K562 (cell line): ENCODE results near the gene LCE1E. TPM values are rescaled to one million over a fixed set of nuclear protein-coding genes. Genes with fewer than 3 reads are reported as not detected.
A peak's percentile ranks its signal among the peaks of the same experiment; 100 is the strongest.

Experiments
- ATF3 ChIP-seq, 2 experiments: fragments of 450-650 bp in 1 of 2; sonication (generic) in 1 of 2; formaldehyde crosslinking in 1 of 2; IDR thresholded peaks in 1 of 2; conservative IDR thresholded peaks in 1 of 2; 2 replicates each; pipeline versions ENCODE4 v1.6.1 to v1.8.1; 2016 to 2023; ENCODE audit warnings: mild to moderate bottlenecking in 2 of 2, moderate library complexity in 2 of 2, inconsistent platforms in 1 of 2, missing genetic modification reagents in 1 of 2
- CBX8 ChIP-seq: fragments of 200-600 bp; sonication (generic); IDR thresholded peaks from 2 replicates; pipeline ENCODE4 v1.6.1; 2012; ENCODE audit warnings: borderline replicate concordance, mixed run types, low read depth, mild to moderate bottlenecking, moderate library complexity, mixed read lengths, low read length, control low read depth, inconsistent platforms; ENCODE audit not compliant: poor library complexity, severe bottlenecking; ENCODE audit errors: extremely low read depth
- CEBPG ChIP-seq, 3 experiments: fragments of 200-800 bp in 1 of 3; sonication (Bioruptor generic) in 1 of 3; sonication (generic) in 1 of 3; formaldehyde crosslinking in 1 of 3; IDR thresholded peaks in 2 of 3; conservative IDR thresholded peaks in 1 of 3; 2 replicates each; pipeline versions ENCODE4 v1.6.1 to v1.8.0; 2016 to 2022; ENCODE audit warnings: missing compliant biosample characterization in 2 of 3, missing genetic modification characterization in 2 of 3, mild to moderate bottlenecking in 1 of 3, missing genetic modification reagents in 1 of 3
- CTCF ChIP-seq, 3 experiments: IDR thresholded peaks in 2 of 3; conservative IDR thresholded peaks in 1 of 3; 2 replicates each; pipeline ENCODE4 v1.5.1; 2011 to 2012; ENCODE audit warnings: low read length in 3 of 3, mild to moderate bottlenecking in 3 of 3, control low read depth in 2 of 3, improper control_type of control experiment in 1 of 3, inconsistent platforms in 1 of 3, low read depth in 1 of 3, mixed read lengths in 1 of 3, moderate library complexity in 1 of 3; ENCODE audit not compliant: insufficient read depth in 2 of 3
- GTF2F1 ChIP-seq: IDR thresholded peaks from 2 replicates; pipeline ENCODE4 v1.6.1; 2011; ENCODE audit warnings: low read depth, low read length, improper control_type of control experiment
- L3MBTL2 ChIP-seq: fragments of 450-650 bp; IDR thresholded peaks from 2 replicates; pipeline ENCODE4 v1.6.1; 2016; ENCODE audit warnings: mild to moderate bottlenecking, moderate library complexity
- MBD1 ChIP-seq: fragments of 250-450 bp; sonication (Bioruptor Pico); IDR thresholded peaks from 2 replicates; pipeline ENCODE4 v1.8.0; 2022; ENCODE audit warnings: inconsistent platforms
- NFIX ChIP-seq: fragments of 250-450 bp; sonication (Bioruptor Pico); IDR thresholded peaks from 2 replicates; pipeline ENCODE4 v1.4.0; 2020; ENCODE audit warnings: low read depth, mild to moderate bottlenecking, moderate library complexity
- NR4A1 ChIP-seq, 2 experiments: fragments of 250-450 bp in 1 of 2; fragments of 450-650 bp in 1 of 2; sonication (Bioruptor Pico) in 1 of 2; IDR thresholded peaks; 2 replicates each; pipeline versions ENCODE4 v1.4.0 to v1.6.1; 2016 to 2020; ENCODE audit warnings: mild to moderate bottlenecking in 2 of 2, missing compliant biosample characterization in 1 of 2, missing genetic modification characterization in 1 of 2, moderate library complexity in 1 of 2
- RAD51 ChIP-seq: fragments of 450-650 bp; IDR thresholded peaks from 2 replicates; pipeline ENCODE4 v1.7.1; 2016; ENCODE audit warnings: low read depth, mild to moderate bottlenecking, borderline replicate concordance
- SP2 ChIP-seq: IDR thresholded peaks from 2 replicates; pipeline ENCODE4 v1.6.1; 2011; ENCODE audit warnings: mild to moderate bottlenecking, low read depth, low read length, moderate library complexity; ENCODE audit not compliant: poor library complexity, severe bottlenecking; ENCODE audit errors: extremely low read depth
- TFE3 ChIP-seq: fragments of 450-650 bp; formaldehyde crosslinking; IDR thresholded peaks from 2 replicates; pipeline ENCODE4 v1.4.0; 2020; ENCODE audit warnings: mild to moderate bottlenecking, mixed read lengths
- TOE1 ChIP-seq, 2 experiments: fragments of 450-650 bp in 1 of 2; sonication (generic) in 1 of 2; formaldehyde crosslinking in 1 of 2; IDR thresholded peaks; 2 replicates each; pipeline versions ENCODE4 v1.7.1 to v1.8.0; 2016 to 2022; ENCODE audit warnings: borderline replicate concordance in 2 of 2, mild to moderate bottlenecking in 2 of 2, antibody characterized with exemption in 1 of 2, inconsistent platforms in 1 of 2, low read depth in 1 of 2, missing genetic modification reagents in 1 of 2, moderate library complexity in 1 of 2
- TSC22D4 ChIP-seq: fragments of 450-650 bp; IDR thresholded peaks from 2 replicates; pipeline ENCODE4 v1.6.1; 2016; ENCODE audit warnings: missing genetic modification characterization, missing biosample characterization, control low read depth
- U2AF2 ChIP-seq: fragments of 200-400 bp; formaldehyde crosslinking; optimal IDR thresholded peaks from 2 replicates; pipeline ENCODE3; 2017; ENCODE audit warnings: low read depth, mild to moderate bottlenecking, low read length
- ZNF398 ChIP-seq: fragments of 250-450 bp; sonication (Bioruptor Pico); IDR thresholded peaks from 2 replicates; pipeline ENCODE4 v1.8.0; 2021; ENCODE audit warnings: moderate library complexity, mild to moderate bottlenecking, inconsistent platforms
- polyA plus RNA-seq, 8 experiments: library from polyadenylated mRNA; depleted of rRNA in 4 of 8; stranded (reverse) in 5 of 8; unstranded in 3 of 8; fragments of >200 nt; fragmentation: Nextera tagmentation in 2 of 8; fragmentation: Illumina TruSeq in 1 of 8; extraction: Ambion mirVana in 2 of 8; extraction: Trizol in 1 of 8; gene quantifications; 2 replicates each; pipeline versions ENCODE4 v1.2.1 to v1.2.3, GENCODE V29; 2011 to 2014; ENCODE audit warnings: inconsistent platforms in 1 of 8, missing spikeins in 1 of 8
- total RNA-seq, 7 experiments: library from RNA; depleted of rRNA in 6 of 7; stranded (reverse); fragments of >200 nt in 6 of 7; fragmentation: Illumina TruSeq in 2 of 7; extraction: Trizol in 2 of 7; gene quantifications; 2 replicates each; pipeline versions ENCODE4 v1.2.1 to v1.2.3, GENCODE V29; 2011 to 2021; ENCODE audit warnings: low replicate concordance in 1 of 7

Gene LCE1E
- total and polyA plus RNA-seq, 9 of the 15 experiments (the other 6 are each of a cell fraction or from before 2014, with no cell fraction given) = not detected

GRCh38 chr1:152745289-152745704 is 40.8 kb upstream of the LCE1E start (continued):
- TF ChIP-seq CEBPG (CRISPR knock-in tag; IDR thresholded peaks at IDR 0.05) (no peak), CEBPG (tag; conservative IDR thresholded peaks at IDR 0.05 in 1 of 2, IDR thresholded peaks at IDR 0.05 in 1 of 2) (peak; percentile 63 to 81), GTF2F1 (no peak), L3MBTL2 (peak; percentile 60), TSC22D4 (tag) (no peak), TOE1 (IDR thresholded peaks at IDR 0.05; ENCODE audit: borderline replicate concordance) (peak; percentile 74; the same call in 1 of the 2 replicates), TOE1 (CRISPR knock-in tag; IDR thresholded peaks at IDR 0.05; ENCODE audit: borderline replicate concordance, low read depth) (no peak), ZNF398 (CRISPR knock-in tag) (no peak), U2AF2 (no peak), NFIX (CRISPR knock-in tag) (no peak), NR4A1 (CRISPR knock-in tag; IDR thresholded peaks at IDR 0.05) (no peak), NR4A1 (tag; IDR thresholded peaks at IDR 0.05) (no peak), RAD51 (peak; percentile 85), CTCF (IDR thresholded peaks at IDR 0.05 in 2 of 3, conservative IDR thresholded peaks at IDR 0.05 in 1 of 3; ENCODE audit: insufficient read depth in 2 of 3, low read depth in 1 of 3, low read length in 3 of 3) (peak in 1 of 3 experiments; percentile 20; a peak in 1 of 6 replicates), MBD1 (CRISPR knock-in tag) (no peak), SP2 (no peak), ATF3 (IDR thresholded peaks at IDR 0.05) (peak; percentile 73), ATF3 (CRISPR knock-in tag; conservative IDR thresholded peaks at IDR 0.05) (no peak), TFE3 (CRISPR knock-in tag) (peak; percentile 68), CBX8 (no peak)
